ENCODE measurements around the gene LMAN1L. TPM values are rescaled to one million over a fixed set of nuclear protein-coding genes. Genes with fewer than 3 reads are reported as not detected.

The LMAN1L gene
- total RNA-seq, 1 experiment from 2014 or later = not detected

DNA sequence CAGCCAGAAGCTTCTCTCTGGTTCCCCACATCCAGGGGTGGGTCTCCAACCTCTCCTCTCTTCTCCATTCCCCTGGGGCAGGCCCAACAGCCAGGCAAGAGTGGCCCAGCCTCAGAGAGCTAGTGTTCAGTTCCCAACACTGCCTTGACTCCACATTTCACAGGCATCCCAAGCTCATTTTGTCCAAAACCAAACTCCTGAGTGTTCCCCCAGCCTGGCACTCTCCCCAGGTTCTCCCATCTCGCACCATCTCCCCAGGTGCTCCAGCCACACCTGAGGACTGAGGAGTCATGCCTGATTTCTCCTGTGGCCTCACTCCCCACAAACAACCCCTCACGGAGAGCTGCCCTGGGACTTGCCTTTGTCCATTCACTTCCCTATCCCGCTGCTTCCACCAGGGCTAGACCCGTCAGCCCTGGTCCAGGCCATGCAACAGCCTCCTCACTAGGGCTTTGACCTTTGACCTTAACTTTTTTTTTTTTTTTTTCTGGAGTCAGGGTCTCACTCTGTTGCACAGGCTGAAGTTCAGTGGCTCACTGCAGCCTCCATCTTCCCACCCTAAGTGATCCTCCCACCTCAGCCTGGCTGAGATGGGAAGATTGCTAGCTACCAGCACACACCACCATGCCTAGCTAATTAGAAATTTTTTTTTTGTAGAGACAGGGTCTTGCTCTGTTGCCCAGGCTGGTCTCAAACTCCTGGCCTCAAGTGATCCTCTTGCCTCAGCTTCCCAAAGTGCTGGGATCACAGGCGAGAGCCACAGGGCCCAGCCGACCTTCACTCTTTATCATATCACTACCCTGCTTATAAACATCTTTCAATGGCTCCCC, 34.7 kb upstream of the LMAN1L start:
- Histone ChIP-seq H4K20me1 (ENCODE audit: control insufficient read depth, insufficient read depth, insufficient read length) (no peaks in the 10 kb centered on the region), H4K91ac (ENCODE audit: insufficient read length, low read depth, low read length) (no peak overlapping the region), H3K18ac (ENCODE audit: insufficient read length, low read depth, low read length) (no peak overlapping the region), H2BK12ac (ENCODE audit: insufficient read length, low read depth, low read length) (no peak overlapping the region), H2BK120ac (ENCODE audit: low read depth, low read length, poor library complexity, severe bottlenecking) (no peak overlapping the region), H3K56ac (ENCODE audit: insufficient read length, low read depth, low read length) (no peak overlapping the region), H2BK20ac (ENCODE audit: low read depth, low read length, poor library complexity, severe bottlenecking) (no peak overlapping the region), H3K4me2 (ENCODE audit: insufficient read depth, insufficient read length, low read length) (no peak overlapping the region), H4K5ac (ENCODE audit: insufficient read length, low read depth, low read length) (no peak overlapping the region), H3K4me1 (ENCODE audit: insufficient read depth, low read length) (no peaks in the 10 kb centered on the region), H3K9me3 (ENCODE audit: control insufficient read depth, low read depth, low read length) (no peaks in the 10 kb centered on the region), H3K27me3 (ENCODE audit: insufficient read depth, low read length) (peaks cover 4% of the 10 kb centered on the region; the same call in 1 of the 2 replicates), H2AFZ (ENCODE audit: low read length) (no peak overlapping the region), H3K79me1 (ENCODE audit: insufficient read depth, low read depth, low read length, poor library complexity, severe bottlenecking) (no peaks in the 10 kb centered on the region), H3K14ac (ENCODE audit: insufficient read depth, low read length) (no peak overlapping the region; the same call in 1 of the 2 replicates), H3K23ac (ENCODE audit: insufficient read length, low read depth, low read length) (no peak overlapping the region), H2AK5ac (ENCODE audit: insufficient read length, low read length) (no peak overlapping the region), H3K23me2 (ENCODE audit: insufficient read length, low read depth, low read length, poor library complexity, severe bottlenecking) (peaks cover 11% of the 10 kb centered on the region), H2BK5ac (ENCODE audit: insufficient read length, low read length) (no peak overlapping the region), H3K9ac (ENCODE audit: extremely low read depth, insufficient read length, low read length) (no peak overlapping the region), H4K8ac (replicated peaks; ENCODE audit: insufficient read length, low read depth, low read length) (no peak overlapping the region), H3K79me2 (ENCODE audit: insufficient read depth, low read length) (no peaks in the 10 kb centered on the region), H2BK15ac (ENCODE audit: low read depth, low read length) (no peak overlapping the region), H3K4ac (ENCODE audit: low read depth, low read length) (no peak overlapping the region), H3K27ac (ENCODE audit: insufficient read length, low read depth, low read length) (no peak overlapping the region), H3T11ph (ENCODE audit: low read length) (no peak overlapping the region)
- TF ChIP-seq, protein P1, sequence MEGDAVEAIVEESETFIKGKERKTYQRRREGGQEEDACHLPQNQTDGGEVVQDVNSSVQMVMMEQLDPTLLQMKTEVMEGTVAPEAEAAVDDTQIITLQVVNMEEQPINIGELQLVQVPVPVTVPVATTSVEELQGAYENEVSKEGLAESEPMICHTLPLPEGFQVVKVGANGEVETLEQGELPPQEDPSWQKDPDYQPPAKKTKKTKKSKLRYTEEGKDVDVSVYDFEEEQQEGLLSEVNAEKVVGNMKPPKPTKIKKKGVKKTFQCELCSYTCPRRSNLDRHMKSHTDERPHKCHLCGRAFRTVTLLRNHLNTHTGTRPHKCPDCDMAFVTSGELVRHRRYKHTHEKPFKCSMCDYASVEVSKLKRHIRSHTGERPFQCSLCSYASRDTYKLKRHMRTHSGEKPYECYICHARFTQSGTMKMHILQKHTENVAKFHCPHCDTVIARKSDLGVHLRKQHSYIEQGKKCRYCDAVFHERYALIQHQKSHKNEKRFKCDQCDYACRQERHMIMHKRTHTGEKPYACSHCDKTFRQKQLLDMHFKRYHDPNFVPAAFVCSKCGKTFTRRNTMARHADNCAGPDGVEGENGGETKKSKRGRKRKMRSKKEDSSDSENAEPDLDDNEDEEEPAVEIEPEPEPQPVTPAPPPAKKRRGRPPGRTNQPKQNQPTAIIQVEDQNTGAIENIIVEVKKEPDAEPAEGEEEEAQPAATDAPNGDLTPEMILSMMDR (conservative IDR thresholded peaks at IDR 0.05) = no peak
- H3K27me3 Mint-ChIP-seq (ENCODE audit: low read depth) = peaks cover 51% of the 10 kb centered on the region
- H3K27ac Mint-ChIP-seq = no peak overlapping the region; a peak in 1 of 7 replicates
- H3K4me3 Mint-ChIP-seq = no peak overlapping the region; a peak in 1 of 5 replicates
- DNase-seq = no peak
- H3K36me3 Mint-ChIP-seq (ENCODE audit: insufficient read depth in 1 of 3, low read depth in 3 of 3) = no peaks in the 10 kb centered on the region
- peaks cover 40 to 56% of the 10 kb centered on the region in 2 experiments for H3K4me1 Mint-ChIP-seq
- H3K9me3 Mint-ChIP-seq = no peaks in the 10 kb centered on the region
- WGBS (ENCODE audit: extremely low coverage, insufficient read length, low lambda C conversion rate) = no CpG with 5 or more reads among the region's 6 CpGs

Data from H9 (cell line).